ENCODE results near the gene GPX4. TPM values are rescaled to one million over a fixed set of nuclear protein-coding genes. Genes with fewer than 3 reads are reported as not detected.

The GPX4 gene
- polyA plus RNA-seq, 1 donor: 224 TPM

- no peak for DNase-seq
Observed at GRCh38 chr19:1147934-1148549, 44.2 kb downstream of the GPX4 start.

DNA sequence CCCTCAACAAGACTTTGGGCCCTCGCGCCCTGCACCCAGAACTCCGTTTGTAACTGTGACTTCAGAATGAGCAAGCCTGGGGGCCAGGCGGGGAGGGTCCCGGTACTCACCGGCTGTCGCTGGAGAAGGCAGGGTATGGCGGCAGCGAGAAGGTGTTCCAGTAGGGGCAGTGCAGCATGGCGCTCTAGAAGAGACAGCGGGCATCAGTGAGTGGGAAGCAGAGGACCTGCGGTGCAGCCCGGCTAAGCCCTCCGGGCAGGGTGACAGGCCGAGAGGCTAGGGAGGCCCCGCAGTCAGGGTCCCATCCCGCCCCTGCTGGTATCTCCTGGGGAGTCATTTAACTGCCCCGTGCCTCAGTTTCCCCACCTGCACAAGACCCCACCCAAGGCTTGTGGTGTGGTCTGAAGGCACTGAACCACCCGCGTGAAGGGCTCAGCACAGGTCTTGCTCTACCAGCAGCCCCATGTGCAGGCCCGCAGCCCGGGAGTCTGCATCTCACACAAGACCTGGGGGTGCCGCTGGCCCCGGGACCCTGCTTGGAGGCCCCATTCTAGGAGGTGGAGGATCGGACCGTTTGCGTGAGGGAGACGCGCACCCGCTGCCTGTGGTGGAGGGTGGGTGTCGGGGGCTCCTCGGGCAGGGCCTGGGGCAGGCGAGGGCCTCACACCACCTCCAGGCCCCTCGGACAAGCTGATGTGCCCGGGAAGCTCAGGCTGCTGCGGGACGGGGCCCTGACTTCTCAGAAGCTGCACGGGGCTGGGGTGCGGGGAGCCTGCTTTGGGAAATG lies 45.7 kb downstream of the GPX4 start:
- DNase-seq: no peak

DNA sequence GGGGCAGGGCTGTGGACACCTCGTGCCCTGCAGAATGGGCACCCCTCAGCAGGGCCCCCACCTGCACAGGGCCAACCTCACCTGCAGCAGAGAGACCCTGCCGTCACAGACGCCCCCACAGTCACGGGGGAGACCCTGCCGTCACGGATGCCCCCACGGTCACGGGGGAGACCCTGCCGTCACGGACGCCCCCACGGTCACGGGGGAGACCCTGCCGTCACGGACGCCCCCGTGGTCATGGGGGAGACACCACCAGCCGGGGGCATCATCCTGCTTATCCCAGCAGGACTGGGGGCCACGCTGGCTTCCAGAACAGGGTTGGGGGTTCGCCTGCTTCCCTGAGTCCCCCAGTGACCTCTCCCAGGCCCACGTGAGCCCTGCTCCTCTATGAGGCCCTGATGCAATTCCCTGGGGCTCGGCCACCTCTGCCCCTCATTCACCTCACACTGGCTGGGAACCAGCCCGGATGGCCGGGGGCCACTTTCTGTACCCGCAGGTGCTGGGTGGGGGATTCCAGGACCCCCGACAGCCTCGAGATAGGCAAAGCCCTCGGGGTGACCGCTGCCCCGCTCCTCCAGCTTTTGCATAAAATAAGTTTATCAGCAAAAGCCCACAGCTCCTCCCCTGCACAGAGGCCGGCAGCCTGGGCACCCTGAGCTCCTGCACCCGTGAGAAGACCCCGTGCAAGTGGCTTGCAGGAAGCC lies 46.7 kb downstream of the GPX4 start:
- DNase-seq: no peak

DNA sequence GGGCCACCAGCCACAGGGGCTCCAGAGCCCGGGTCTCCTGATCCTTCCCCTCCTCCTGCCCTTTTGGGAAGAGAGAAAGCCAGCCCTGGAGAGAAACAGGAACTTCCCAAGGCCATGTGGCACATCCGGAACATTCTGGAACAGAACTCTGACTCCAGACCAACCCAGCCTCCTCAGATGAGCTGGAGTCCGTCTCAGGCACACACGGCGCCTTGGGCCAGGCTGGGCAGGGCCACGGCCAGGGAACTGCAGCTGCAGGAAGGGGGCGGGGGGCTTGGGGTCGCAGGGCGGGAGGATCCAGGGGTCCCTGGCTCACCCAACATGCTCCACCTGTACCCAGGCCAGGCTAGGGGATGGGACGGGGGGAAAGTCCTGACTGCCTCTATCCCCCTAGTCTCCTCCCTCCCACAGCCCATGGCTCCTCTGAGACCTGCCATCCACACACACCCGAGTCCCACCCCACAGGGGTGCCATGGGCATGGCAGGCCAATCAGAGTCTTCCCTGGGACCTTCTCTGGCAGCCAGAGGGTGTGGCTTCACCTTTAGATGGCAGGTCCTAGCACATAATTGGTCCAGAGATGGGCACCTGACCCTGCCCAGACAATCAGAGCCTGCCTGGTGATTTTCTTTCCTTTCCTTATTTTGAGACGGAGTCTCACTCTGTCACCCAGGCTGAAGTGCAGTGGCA lies 47.4 kb downstream of the GPX4 start:
- DNase-seq: no peak

DNA sequence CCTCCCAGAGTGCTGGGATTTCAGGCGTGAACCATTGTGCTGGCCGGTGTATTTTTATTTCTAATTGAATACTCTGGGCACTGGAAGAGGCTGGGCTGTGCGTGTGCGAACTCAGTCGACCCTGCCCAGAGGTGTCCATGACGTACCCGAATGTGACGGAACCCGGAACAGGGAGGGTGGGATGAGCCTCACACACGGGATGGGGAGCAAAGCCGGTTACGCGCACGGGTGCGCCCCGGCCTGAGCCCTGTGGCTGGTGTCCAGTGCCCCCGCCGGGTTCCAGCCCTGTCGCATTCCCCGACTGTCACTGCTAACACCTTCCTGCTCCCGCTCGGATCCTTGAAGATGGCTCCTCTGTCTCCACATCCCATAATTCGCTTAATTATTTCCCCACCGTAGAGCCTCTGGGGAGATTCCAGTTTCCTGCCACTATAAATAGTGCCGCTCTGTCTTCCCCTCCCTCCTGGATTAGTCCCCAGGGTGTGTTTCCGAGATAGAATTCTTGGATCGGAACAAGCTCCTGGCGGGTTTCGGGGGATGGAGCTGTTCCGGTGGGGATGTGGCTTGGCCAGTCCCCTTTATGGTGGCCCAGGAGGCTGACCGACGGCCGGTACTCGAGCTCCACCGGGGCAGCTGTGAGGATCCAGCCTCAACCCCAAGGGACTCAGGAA lies 48.3 kb downstream of the GPX4 start:
- no peak for DNase-seq

- DNase-seq: no peak
Observed at GRCh38 chr19:1153891-1154730, 50.3 kb downstream of the GPX4 start.

GRCh38 chr19:1154731-1155351 lies 51.0 kb downstream of the GPX4 start:
- DNase-seq: no peak

- DNase-seq: no peak
Observed at GRCh38 chr19:1155352-1156304, 51.8 kb downstream of the GPX4 start.

Other genes with a start within 250 kb of the GPX4 start
- gene CFD, start 244.3 kb upstream of the GPX4 start, polyA plus RNA-seq (ENCODE audit: insufficient read length): 2.1 TPM
- 45.7 TPM for gene MED16, start 210.8 kb upstream of the GPX4 start, polyA plus RNA-seq (ENCODE audit: insufficient read length)
- not detected for gene RNU6-9, start 210.5 kb upstream of the GPX4 start, polyA plus RNA-seq (ENCODE audit: insufficient read length)
- 34.8 TPM for gene R3HDM4, start 190.8 kb upstream of the GPX4 start, polyA plus RNA-seq (ENCODE audit: insufficient read length)
- 0.25 TPM for gene KISS1R, start 186.7 kb upstream of the GPX4 start, polyA plus RNA-seq (ENCODE audit: insufficient read length)
- 28.3 TPM for gene ARID3A, start 178.0 kb upstream of the GPX4 start, polyA plus RNA-seq (ENCODE audit: insufficient read length)
- 30.4 TPM for gene WDR18, start 119.6 kb upstream of the GPX4 start, polyA plus RNA-seq (ENCODE audit: insufficient read length)
- gene GRIN3B, start 103.6 kb upstream of the GPX4 start, polyA plus RNA-seq (ENCODE audit: insufficient read length): 0.71 TPM
- 92.5 TPM for gene TMEM259, start 82.9 kb upstream of the GPX4 start, polyA plus RNA-seq (ENCODE audit: insufficient read length)
- gene RNU6-2, start 82.5 kb upstream of the GPX4 start, polyA plus RNA-seq (ENCODE audit: insufficient read length): not detected
- gene CNN2, start 77.4 kb upstream of the GPX4 start, polyA plus RNA-seq (ENCODE audit: insufficient read length): 164 TPM
- gene ABCA7, start 63.9 kb upstream of the GPX4 start, polyA plus RNA-seq (ENCODE audit: insufficient read length): 7.6 TPM
- 7.2 TPM for gene ARHGAP45, start 36.8 kb upstream of the GPX4 start, polyA plus RNA-seq (ENCODE audit: insufficient read length)
- gene POLR2E, start 8.6 kb upstream of the GPX4 start, polyA plus RNA-seq (ENCODE audit: insufficient read length): 130 TPM
- gene SBNO2, start 70.3 kb downstream of the GPX4 start, polyA plus RNA-seq (ENCODE audit: insufficient read length): 15.1 TPM
- 56.2 TPM for gene STK11, start 101.8 kb downstream of the GPX4 start, polyA plus RNA-seq (ENCODE audit: insufficient read length)
- 1.4 TPM for gene CBARP, start 134.0 kb downstream of the GPX4 start, polyA plus RNA-seq (ENCODE audit: insufficient read length)
- 76.3 TPM for gene ATP5F1D, start 137.8 kb downstream of the GPX4 start, polyA plus RNA-seq (ENCODE audit: insufficient read length)
- 43.8 TPM for gene MIDN, start 144.6 kb downstream of the GPX4 start, polyA plus RNA-seq (ENCODE audit: insufficient read length)
- gene CIRBP, start 165.3 kb downstream of the GPX4 start, polyA plus RNA-seq (ENCODE audit: insufficient read length): 895 TPM
- gene FAM174C, start 171.5 kb downstream of the GPX4 start, polyA plus RNA-seq (ENCODE audit: insufficient read length): 16.2 TPM
- gene EFNA2, start 181.9 kb downstream of the GPX4 start, polyA plus RNA-seq (ENCODE audit: insufficient read length): 1.4 TPM